H4 (cell line): ENCODE measurements around the gene NAA38. TPM values are rescaled to one million over a fixed set of nuclear protein-coding genes. Genes with fewer than 3 reads are reported as not detected.
A peak's percentile ranks its signal among the peaks of the same experiment; 100 is the strongest.

Experiments used
- DNase-seq: peaks from one replicate; pipeline ENCODE4 v3.0.0-alpha.2; 2015; ENCODE audit warnings: low spot score
- total RNA-seq: library from RNA; depleted of rRNA; stranded (reverse); fragments of >200 nt; shearing (Covaris generic); gene quantifications from 2 replicates; pipeline ENCODE4 v1.2.3, GENCODE V29; 2014

Gene NAA38
- total RNA-seq, 1 experiment from 2014 or later = 70.3 TPM

- peak; percentile 65 for DNase-seq
Observed at GRCh38 chr17:7841396-7841914, 15.9 kb downstream of the NAA38 start.

- no peak for DNase-seq
Observed at GRCh38 chr17:7840875-7841274, 16.5 kb downstream of the NAA38 start.

GRCh38 chr17:7840441-7840840 lies 16.9 kb downstream of the NAA38 start:
- DNase-seq = no peak

- DNase-seq = no peak
Observed at GRCh38 chr17:7839876-7840261, 17.5 kb downstream of the NAA38 start.

- no peak for DNase-seq
Observed at GRCh38 chr17:7839190-7839875, 18.0 kb downstream of the NAA38 start.

GRCh38 chr17:7838090-7839075 lies 19.0 kb downstream of the NAA38 start:
- DNase-seq = peak; percentile 51

GRCh38 chr17:7837408-7838088 lies 19.8 kb downstream of the NAA38 start:
- DNase-seq = no peak

GRCh38 chr17:7836596-7837407 lies 20.6 kb downstream of the NAA38 start:
- DNase-seq = peak; percentile 95

- DNase-seq = peak; percentile 60
Observed at GRCh38 chr17:7835814-7836595, 21.4 kb downstream of the NAA38 start.

GRCh38 chr17:7834957-7835813 lies 22.2 kb downstream of the NAA38 start:
- DNase-seq = peak; percentile 95

GRCh38 chr17:7834542-7834956 lies 22.8 kb downstream of the NAA38 start:
- DNase-seq = no peak

- DNase-seq = peak; percentile 85
Observed at GRCh38 chr17:7833795-7834541, 23.4 kb downstream of the NAA38 start, which contains the start of gene KDM6B. TSS of gene KDM6B (plus strand) at chr17:7834217. CDS start at chr17:7845555, 11,338 bp downstream.

- DNase-seq = no peak
Observed at GRCh38 chr17:7833011-7833794, 24.2 kb downstream of the NAA38 start.

GRCh38 chr17:7832431-7832830 lies 24.9 kb downstream of the NAA38 start:
- DNase-seq = no peak

- DNase-seq = no peak
Observed at GRCh38 chr17:7831233-7831632, 26.1 kb downstream of the NAA38 start.

GRCh38 chr17:7830616-7831015 lies 26.7 kb downstream of the NAA38 start:
- DNase-seq = no peak

- DNase-seq = no peak
Observed at GRCh38 chr17:7825206-7825990, 32.0 kb downstream of the NAA38 start.
